BLaER1 (cell line): ENCODE data around the gene SLCO4C1.
"Not testable (repeated sequence)": the region's sequence is repeated elsewhere in the genome, so short reads cannot be mapped to it uniquely, and the experiment has no call there.

Experiments
- H3K27ac ChIP-seq: shearing (Covaris generic); formaldehyde crosslinking; 2 replicates; pipeline ENCODE4 v1.8.1; 2022
- H3K27me3 ChIP-seq: shearing (Covaris generic); formaldehyde crosslinking; 2 replicates; pipeline ENCODE4 v1.8.1; 2022
- H3K36me3 ChIP-seq: shearing (Covaris generic); formaldehyde crosslinking; 2 replicates; pipeline ENCODE4 v1.8.1; 2022
- H3K4me1 ChIP-seq: shearing (Covaris generic); formaldehyde crosslinking; 2 replicates; pipeline ENCODE4 v1.8.1; 2022
- H3K4me2 ChIP-seq: shearing (Covaris generic); formaldehyde crosslinking; 2 replicates; pipeline ENCODE4 v1.8.1; 2022
- H3K4me3 ChIP-seq: shearing (Covaris generic); formaldehyde crosslinking; 2 replicates; pipeline ENCODE4 v1.8.1; 2022
- H3K9ac ChIP-seq: shearing (Covaris generic); formaldehyde crosslinking; 2 replicates; pipeline ENCODE4 v1.8.1; 2022
- H3K9me3 ChIP-seq: shearing (Covaris generic); formaldehyde crosslinking; 2 replicates; pipeline ENCODE4 v1.8.1; 2022
- H4K20me1 ChIP-seq: shearing (Covaris generic); formaldehyde crosslinking; 2 replicates; pipeline ENCODE4 v1.8.1; 2022
- Cebpa-rat ChIP-seq: shearing (Covaris generic); IDR thresholded peaks from 2 replicates; pipeline ENCODE4 v1.8.1; 2022

Gene SLCO4C1, protein sequence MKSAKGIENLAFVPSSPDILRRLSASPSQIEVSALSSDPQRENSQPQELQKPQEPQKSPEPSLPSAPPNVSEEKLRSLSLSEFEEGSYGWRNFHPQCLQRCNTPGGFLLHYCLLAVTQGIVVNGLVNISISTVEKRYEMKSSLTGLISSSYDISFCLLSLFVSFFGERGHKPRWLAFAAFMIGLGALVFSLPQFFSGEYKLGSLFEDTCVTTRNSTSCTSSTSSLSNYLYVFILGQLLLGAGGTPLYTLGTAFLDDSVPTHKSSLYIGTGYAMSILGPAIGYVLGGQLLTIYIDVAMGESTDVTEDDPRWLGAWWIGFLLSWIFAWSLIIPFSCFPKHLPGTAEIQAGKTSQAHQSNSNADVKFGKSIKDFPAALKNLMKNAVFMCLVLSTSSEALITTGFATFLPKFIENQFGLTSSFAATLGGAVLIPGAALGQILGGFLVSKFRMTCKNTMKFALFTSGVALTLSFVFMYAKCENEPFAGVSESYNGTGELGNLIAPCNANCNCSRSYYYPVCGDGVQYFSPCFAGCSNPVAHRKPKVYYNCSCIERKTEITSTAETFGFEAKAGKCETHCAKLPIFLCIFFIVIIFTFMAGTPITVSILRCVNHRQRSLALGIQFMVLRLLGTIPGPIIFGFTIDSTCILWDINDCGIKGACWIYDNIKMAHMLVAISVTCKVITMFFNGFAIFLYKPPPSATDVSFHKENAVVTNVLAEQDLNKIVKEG

DNA sequence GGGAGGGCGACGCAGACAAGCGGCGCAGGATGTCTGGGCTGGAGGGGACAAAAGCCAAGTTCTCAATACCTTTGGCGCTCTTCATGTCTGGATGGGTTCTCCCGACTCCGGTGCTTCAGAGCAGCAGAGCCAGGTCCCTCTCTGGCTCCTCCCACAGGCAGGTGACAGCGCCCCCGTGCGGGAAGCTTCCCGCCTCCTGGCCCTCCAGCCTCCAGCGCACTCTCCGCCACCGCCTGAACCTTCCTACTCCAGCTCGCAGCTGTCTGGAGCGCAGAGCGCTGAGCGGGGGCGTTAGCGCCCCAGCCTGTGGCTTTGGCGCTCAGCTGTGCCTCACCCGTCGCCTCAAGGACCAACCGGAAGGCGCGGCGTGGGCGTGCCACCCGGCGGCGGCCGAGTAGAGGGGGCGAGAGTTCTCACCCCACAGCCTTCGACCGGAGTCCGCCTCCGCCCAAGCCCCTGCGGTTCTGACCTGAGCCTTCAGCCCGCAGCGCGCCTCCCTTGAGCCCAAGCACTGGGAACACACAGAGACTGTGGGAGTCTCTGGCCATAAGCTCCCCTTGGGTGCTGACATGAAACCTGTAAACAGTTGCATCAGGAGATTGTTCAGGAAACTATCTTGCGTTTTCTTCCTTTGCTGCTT lies at the start of gene SLCO4C1:
Gene SLCO4C1 (minus strand): TSS at position 107 of the 640 bp plus-strand sequence. CDS start 22 bp downstream, at position 85.
- Histone ChIP-seq H3K4me1 (no peaks in the 10 kb centered on the region), H3K9ac (no peak within 1 kb of the TSS), H3K4me3 (no peak within 1 kb of the TSS), H4K20me1 (no peaks in the 10 kb centered on the region), H3K36me3 (no peaks in the 10 kb centered on the region), H3K9me3 (peaks cover 16% of the 10 kb centered on the region), H3K27me3 (no peaks in the 10 kb centered on the region), H3K27ac (no peak within 1 kb of the TSS), H3K4me2 (no peak within 1 kb of the TSS)
- TF ChIP-seq Cebpa-rat = no peak

DNA sequence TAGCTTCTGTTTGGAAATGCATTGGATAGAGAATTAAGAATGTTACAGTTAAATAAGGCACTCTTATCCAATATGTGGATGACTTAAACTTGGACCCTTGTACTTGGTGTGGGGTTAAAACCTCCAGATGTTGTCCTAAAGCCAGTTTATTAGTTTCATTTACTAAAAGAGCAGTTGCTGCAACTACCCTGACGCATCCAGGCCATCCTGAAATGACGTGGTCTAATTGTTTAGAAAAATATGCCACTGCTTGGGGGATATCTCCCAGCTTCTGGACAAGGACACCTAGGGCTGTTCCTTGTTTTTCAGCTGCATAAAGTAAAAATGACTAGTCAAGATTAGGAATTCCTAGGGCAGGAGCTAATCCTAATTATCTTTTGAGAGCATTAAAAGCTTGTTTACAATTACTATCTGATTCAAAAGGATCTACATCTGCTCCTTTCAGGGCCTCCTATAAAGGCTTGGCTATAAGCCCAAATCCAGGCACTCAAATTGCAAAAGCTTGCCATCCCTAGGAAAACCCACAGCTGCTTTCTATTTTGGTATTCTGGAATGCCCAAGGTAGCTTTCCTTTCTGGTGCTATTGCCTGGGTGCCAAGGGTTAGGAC lies 45.7 kb upstream of the SLCO4C1 start:
- no peak for TF ChIP-seq Cebpa-rat
- no peak overlapping the region for H3K4me2 ChIP-seq
- H3K27me3 ChIP-seq = no peaks in the 10 kb centered on the region
- H3K27ac ChIP-seq = no peak overlapping the region
- no peaks in the 10 kb centered on the region for H3K9me3 ChIP-seq
- no peaks in the 10 kb centered on the region for H4K20me1 ChIP-seq
- no peaks in the 10 kb centered on the region for H3K36me3 ChIP-seq
- H3K9ac ChIP-seq = no peak overlapping the region
- no peak overlapping the region for H3K4me3 ChIP-seq
- H3K4me1 ChIP-seq = no peaks in the 10 kb centered on the region

DNA sequence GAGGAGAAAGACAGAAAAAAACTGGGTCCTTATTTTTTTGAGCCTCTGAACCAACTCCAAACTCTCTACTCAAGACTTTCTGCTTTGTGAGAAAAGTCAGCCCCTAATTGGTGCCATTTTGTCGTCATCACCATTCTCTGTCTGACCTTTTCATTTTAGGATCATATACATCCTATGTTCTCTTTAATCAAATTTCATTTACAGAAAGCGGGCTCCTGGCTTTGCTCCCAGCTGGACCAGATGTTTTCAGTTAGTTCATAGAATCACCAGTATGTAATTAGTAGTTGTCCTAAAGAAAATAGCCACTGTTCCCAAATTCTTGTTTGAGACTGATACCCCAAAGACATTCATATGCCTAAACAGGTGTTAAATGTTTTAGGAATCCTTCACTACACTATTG lies 28.6 kb upstream of the SLCO4C1 start:
- Histone ChIP-seq H3K4me3 (no peak overlapping the region), H3K27ac (no peak overlapping the region), H3K27me3 (no peaks in the 10 kb centered on the region), H4K20me1 (no peaks in the 10 kb centered on the region), H3K4me2 (no peak overlapping the region), H3K36me3 (no peaks in the 10 kb centered on the region), H3K4me1 (no peaks in the 10 kb centered on the region), H3K9me3 (no peaks in the 10 kb centered on the region), H3K9ac (no peak overlapping the region)
- TF ChIP-seq Cebpa-rat = no peak

DNA sequence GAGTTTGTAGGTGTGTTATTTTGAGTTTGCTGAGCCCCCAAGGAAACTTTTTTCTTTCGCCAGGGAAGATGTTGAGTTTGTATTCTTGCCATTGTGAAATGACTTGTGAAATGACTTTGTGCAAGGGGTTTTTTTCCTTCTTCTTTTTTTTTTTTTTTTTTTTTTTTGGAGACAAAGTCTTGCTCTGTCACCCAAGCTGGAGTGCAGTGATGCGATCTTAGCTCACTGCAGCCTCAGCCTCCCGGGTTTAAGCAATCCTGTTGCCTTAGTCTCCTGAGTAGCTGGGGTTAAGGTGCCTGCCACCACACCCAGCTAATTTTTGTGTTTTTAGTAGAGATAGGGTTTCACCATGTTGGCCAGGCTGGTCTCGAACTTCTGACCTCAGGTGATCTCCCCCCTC lies 22.7 kb upstream of the SLCO4C1 start:
- H4K20me1 ChIP-seq, H3K4me2 ChIP-seq, H3K27me3 ChIP-seq, H3K9me3 ChIP-seq, H3K36me3 ChIP-seq, H3K4me3 ChIP-seq, H3K9ac ChIP-seq, H3K4me1 ChIP-seq, H3K27ac ChIP-seq: not testable (repeated sequence)

DNA sequence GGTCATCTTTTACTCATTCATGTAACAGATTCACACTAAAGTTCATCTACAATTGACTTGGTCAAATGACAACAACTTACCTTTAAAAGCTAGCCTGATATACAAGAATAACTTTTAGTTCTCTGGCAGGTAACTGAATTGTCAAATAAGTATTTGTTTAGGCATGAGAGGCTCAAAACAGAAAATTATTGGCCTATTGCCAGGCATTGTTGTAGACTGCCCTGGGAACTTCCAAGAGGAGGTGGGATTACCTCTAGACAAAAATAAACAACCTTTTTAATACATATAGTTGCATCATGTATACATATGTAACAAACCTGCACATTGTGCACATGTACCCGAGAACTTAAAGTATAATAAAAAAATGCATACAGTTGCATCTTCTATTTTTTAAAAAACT lies 18.2 kb upstream of the SLCO4C1 start:
- H4K20me1 ChIP-seq = no peaks in the 10 kb centered on the region
- H3K27ac ChIP-seq = no peak overlapping the region
- no peak overlapping the region for H3K9ac ChIP-seq
- no peaks in the 10 kb centered on the region for H3K9me3 ChIP-seq
- H3K4me2 ChIP-seq = no peak overlapping the region
- H3K36me3 ChIP-seq = no peaks in the 10 kb centered on the region
- H3K4me1 ChIP-seq = no peaks in the 10 kb centered on the region
- TF ChIP-seq Cebpa-rat = no peak
- H3K4me3 ChIP-seq = no peak overlapping the region
- H3K27me3 ChIP-seq = no peaks in the 10 kb centered on the region

DNA sequence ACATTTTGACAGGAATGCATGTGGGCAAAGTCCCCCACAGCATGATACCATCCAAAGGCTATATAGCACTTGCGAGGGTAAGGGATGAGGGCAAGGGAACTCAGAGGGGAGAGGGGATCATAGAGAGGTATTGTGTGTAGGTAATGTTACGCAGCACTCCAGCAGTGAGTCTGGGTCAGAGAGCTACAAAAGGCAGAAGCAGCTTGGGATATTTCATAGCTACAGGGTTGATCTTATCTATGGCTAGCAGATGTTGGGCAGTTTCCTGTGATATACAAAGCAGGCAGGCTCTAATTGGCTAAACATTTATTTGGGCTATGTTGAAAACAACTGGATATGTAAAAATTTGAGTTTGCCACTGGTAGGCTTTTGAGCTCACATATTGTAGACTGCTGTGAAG lies 17.8 kb upstream of the SLCO4C1 start:
- H3K4me3 ChIP-seq = no peak overlapping the region
- H4K20me1 ChIP-seq = no peaks in the 10 kb centered on the region
- no peaks in the 10 kb centered on the region for H3K9me3 ChIP-seq
- no peak for TF ChIP-seq Cebpa-rat
- no peaks in the 10 kb centered on the region for H3K4me1 ChIP-seq
- no peak overlapping the region for H3K9ac ChIP-seq
- no peak overlapping the region for H3K27ac ChIP-seq
- no peaks in the 10 kb centered on the region for H3K36me3 ChIP-seq
- no peaks in the 10 kb centered on the region for H3K27me3 ChIP-seq
- no peak overlapping the region for H3K4me2 ChIP-seq

DNA sequence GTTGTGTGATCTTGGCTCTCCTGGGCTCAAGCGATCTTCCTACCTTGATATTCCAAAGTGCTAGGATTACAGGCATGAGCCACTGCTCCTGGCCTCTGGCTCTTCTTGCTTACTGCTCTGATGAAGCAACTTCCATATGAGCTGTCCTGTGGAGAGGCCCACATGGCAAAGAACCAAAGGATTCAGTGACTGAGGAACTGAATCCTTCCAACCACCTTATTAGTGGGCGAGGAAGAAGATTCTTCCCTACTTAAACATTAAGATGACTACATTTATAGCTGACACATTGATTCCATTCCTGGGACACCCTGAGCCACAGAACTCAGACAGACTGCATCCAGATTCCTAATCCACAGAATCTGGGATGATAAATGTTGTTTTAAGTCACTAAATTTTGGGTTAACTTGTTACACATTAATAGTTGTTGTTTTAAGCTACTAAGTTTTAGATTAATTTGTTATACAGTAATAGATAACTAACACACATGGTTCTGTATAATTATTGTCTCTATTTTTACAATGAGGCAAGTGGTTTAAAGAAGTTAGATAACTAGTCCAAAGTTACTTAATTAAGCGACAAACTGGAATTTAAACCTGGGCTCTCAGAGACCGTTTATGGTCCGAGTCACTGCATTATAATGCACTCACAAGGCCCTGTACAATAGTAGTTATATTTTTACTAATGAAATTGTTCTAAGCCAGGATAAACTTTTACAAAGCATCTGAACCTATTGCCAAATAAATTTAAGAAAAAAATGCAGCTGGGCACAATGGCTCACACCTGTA lies 16.7 kb upstream of the SLCO4C1 start:
- no peak overlapping the region for H3K4me3 ChIP-seq
- no peak overlapping the region for H3K9ac ChIP-seq
- TF ChIP-seq Cebpa-rat = no peak
- no peaks in the 10 kb centered on the region for H3K27me3 ChIP-seq
- H3K4me1 ChIP-seq = no peaks in the 10 kb centered on the region
- H4K20me1 ChIP-seq = no peaks in the 10 kb centered on the region
- H3K4me2 ChIP-seq = no peak overlapping the region
- no peaks in the 10 kb centered on the region for H3K36me3 ChIP-seq
- no peaks in the 10 kb centered on the region for H3K9me3 ChIP-seq
- no peak overlapping the region for H3K27ac ChIP-seq

DNA sequence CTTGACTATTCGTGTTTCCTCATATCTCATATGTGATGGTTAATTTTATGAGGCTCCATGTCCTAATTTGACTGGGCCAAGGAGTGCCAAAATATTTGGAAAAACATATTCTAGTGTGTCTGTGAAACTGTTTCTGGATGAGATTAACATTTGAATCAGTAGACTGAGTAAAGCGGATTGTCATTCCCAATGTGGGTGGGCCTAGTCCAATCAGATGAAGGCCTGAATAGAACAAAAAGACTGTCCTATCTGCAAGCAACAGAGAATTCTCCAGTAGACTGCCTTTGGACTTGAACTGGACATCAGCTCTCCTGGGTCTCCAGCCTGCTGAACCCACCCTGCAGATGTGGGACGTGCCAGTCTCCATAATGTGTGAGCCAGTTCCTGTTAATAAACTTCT lies 13.5 kb upstream of the SLCO4C1 start:
- Histone ChIP-seq H3K27me3 (no peaks in the 10 kb centered on the region), H3K9ac (no peak overlapping the region), H3K36me3 (no peaks in the 10 kb centered on the region), H4K20me1 (no peaks in the 10 kb centered on the region), H3K9me3 (no peaks in the 10 kb centered on the region), H3K4me2 (no peak overlapping the region), H3K4me1 (no peaks in the 10 kb centered on the region), H3K4me3 (no peak overlapping the region), H3K27ac (no peak overlapping the region)
- TF ChIP-seq Cebpa-rat = no peak

DNA sequence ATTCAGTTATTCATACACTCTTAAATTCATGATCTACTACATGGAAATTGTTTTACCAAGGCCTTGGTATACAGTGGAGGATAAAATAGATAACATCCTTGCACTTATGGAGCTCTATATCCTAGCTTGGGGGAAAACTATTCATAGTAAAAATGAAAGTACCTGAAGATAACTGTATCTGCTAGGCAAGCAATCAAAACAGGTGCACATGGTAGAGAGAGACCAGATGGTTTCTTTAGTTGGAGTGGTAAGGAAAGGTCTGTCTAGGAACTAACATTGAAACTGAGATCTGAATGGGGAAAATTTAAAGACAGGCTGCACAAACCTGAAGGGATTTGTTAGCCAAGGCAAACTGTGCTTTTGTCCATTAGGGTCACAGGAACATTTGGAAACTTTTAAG lies 11.1 kb upstream of the SLCO4C1 start:
- Histone ChIP-seq H4K20me1 (no peaks in the 10 kb centered on the region), H3K4me2 (no peak overlapping the region), H3K9me3 (no peaks in the 10 kb centered on the region), H3K9ac (no peak overlapping the region), H3K4me1 (no peaks in the 10 kb centered on the region), H3K36me3 (no peaks in the 10 kb centered on the region), H3K4me3 (no peak overlapping the region), H3K27ac (no peak overlapping the region), H3K27me3 (no peaks in the 10 kb centered on the region)
- TF ChIP-seq Cebpa-rat = no peak
